ENCODE results near the gene TIGAR.

DNA sequence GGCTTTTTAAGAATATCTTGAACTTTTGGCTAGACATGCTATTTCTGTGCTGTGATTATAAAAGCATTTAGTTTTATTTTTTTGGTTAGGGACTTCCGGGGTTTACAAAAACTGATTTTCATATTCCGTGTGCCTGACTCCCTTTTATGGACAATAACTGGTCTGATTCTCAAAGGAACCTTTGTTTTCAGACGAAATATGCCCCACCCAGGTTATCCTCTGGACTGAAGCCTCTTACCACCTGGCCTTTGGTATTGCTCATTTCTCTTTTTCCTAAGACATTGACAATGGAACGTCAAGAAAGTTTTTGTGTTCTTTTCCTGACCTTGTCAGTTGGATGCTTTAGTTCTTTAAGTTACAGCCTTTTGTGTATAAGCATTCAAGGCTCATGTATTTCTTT lies 10.8 kb downstream of the TIGAR start:
- TF ChIP-seq, protein P1, sequence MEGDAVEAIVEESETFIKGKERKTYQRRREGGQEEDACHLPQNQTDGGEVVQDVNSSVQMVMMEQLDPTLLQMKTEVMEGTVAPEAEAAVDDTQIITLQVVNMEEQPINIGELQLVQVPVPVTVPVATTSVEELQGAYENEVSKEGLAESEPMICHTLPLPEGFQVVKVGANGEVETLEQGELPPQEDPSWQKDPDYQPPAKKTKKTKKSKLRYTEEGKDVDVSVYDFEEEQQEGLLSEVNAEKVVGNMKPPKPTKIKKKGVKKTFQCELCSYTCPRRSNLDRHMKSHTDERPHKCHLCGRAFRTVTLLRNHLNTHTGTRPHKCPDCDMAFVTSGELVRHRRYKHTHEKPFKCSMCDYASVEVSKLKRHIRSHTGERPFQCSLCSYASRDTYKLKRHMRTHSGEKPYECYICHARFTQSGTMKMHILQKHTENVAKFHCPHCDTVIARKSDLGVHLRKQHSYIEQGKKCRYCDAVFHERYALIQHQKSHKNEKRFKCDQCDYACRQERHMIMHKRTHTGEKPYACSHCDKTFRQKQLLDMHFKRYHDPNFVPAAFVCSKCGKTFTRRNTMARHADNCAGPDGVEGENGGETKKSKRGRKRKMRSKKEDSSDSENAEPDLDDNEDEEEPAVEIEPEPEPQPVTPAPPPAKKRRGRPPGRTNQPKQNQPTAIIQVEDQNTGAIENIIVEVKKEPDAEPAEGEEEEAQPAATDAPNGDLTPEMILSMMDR (IDR thresholded peaks at IDR 0.05) = no peak
- no peak for TF ChIP-seq EZH2 (IDR thresholded peaks at IDR 0.05; ENCODE audit: borderline replicate concordance, insufficient read depth, low read depth, low read length, poor library complexity, severe bottlenecking)
